ENCODE results near the gene GRB10.

GRB10 gene

DNA sequence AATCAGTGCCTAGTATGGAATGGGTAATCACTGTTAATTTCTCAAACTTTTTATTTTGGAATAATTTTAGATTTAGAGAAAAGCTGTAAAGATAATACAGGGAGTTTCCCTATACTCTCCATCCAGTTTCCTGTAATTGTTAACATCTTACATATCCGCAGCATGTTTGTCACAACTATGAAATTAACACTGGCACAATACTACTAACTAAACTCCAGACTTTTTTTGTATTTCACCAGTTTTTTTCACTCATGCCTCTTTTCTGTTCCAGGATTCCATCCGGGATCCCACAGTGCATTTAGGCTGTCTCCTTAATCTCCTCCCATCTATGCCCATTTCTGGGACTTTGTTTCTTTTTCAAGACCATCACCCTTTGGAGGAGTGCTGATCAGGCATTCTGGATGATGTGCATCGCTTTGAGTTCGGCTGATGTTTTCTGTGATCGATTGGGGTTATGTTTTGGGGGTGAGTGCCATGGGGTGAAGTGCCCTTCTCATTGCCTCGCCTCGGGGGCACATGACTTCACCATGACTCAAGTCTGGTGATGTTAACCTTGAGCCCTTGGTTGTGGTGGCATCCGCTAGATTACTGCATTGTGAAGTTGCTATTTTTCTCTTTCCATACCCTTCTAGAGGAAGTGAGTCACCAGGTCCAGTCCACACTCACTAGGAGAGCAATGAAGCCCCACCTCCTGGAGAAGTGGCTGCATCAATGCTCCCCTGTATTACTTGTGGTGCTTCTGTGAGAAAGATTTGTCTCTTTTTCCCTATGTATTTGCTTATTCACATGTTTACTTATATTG lies 43.9 kb upstream of the GRB10 start:
- no peak overlapping the region for H2AFZ ChIP-seq (ENCODE audit: low read depth)
- no peaks in the 10 kb centered on the region for H3K27me3 ChIP-seq (ENCODE audit: insufficient read depth, low read depth)
- H3K4me2 ChIP-seq: no peak overlapping the region
- no peak overlapping the region for H3K9ac ChIP-seq
- H3K36me3 ChIP-seq (ENCODE audit: insufficient read depth): no peaks in the 10 kb centered on the region
- H4K20me1 ChIP-seq (ENCODE audit: insufficient read depth): no peaks in the 10 kb centered on the region
- no peaks in the 10 kb centered on the region for H3K4me1 ChIP-seq (ENCODE audit: low read depth, poor library complexity, severe bottlenecking)
- H3K4me3 ChIP-seq (IDR thresholded peaks at IDR 0.05; ENCODE audit: insufficient read depth, low read depth, low read length): no peak overlapping the region
- no peaks in the 10 kb centered on the region for H3K79me2 ChIP-seq (ENCODE audit: insufficient read depth, low read depth)
- no peak overlapping the region for H3K27ac ChIP-seq
- TF ChIP-seq, protein P1, sequence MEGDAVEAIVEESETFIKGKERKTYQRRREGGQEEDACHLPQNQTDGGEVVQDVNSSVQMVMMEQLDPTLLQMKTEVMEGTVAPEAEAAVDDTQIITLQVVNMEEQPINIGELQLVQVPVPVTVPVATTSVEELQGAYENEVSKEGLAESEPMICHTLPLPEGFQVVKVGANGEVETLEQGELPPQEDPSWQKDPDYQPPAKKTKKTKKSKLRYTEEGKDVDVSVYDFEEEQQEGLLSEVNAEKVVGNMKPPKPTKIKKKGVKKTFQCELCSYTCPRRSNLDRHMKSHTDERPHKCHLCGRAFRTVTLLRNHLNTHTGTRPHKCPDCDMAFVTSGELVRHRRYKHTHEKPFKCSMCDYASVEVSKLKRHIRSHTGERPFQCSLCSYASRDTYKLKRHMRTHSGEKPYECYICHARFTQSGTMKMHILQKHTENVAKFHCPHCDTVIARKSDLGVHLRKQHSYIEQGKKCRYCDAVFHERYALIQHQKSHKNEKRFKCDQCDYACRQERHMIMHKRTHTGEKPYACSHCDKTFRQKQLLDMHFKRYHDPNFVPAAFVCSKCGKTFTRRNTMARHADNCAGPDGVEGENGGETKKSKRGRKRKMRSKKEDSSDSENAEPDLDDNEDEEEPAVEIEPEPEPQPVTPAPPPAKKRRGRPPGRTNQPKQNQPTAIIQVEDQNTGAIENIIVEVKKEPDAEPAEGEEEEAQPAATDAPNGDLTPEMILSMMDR (conservative IDR thresholded peaks at IDR 0.05; ENCODE audit: low read depth, low read length): no peak

DNA sequence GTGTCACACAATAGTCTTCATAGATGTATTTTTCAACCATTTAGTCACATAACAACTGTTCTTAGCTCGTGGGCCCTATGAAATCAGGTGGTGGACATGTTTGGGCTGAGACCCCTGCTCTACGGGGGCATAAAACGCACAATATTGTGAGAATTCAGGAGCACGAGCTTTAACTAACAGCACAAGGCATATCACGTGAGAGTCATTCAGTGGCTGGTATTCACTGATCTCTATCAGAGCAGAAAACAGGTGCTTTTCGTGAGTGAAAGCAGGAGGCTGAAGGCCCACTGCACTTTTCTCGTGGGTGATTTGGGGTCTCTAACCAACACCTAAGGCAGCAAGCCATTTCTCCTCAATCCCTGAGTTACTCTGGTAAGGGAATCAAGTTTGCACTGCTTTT lies 42.8 kb upstream of the GRB10 start:
- Histone ChIP-seq H3K4me1 (ENCODE audit: low read depth, poor library complexity, severe bottlenecking) (no peaks in the 10 kb centered on the region), H3K36me3 (ENCODE audit: insufficient read depth) (no peaks in the 10 kb centered on the region), H2AFZ (ENCODE audit: low read depth) (no peak overlapping the region), H3K27me3 (ENCODE audit: insufficient read depth, low read depth) (no peaks in the 10 kb centered on the region), H3K9ac (no peak overlapping the region), H3K79me2 (ENCODE audit: insufficient read depth, low read depth) (no peaks in the 10 kb centered on the region), H3K27ac (no peak overlapping the region), H3K4me3 (IDR thresholded peaks at IDR 0.05; ENCODE audit: insufficient read depth, low read depth, low read length) (no peak overlapping the region), H3K4me2 (no peak overlapping the region), H4K20me1 (ENCODE audit: insufficient read depth) (no peaks in the 10 kb centered on the region)
- TF ChIP-seq, protein P1 (conservative IDR thresholded peaks at IDR 0.05; ENCODE audit: low read depth, low read length): no peak

DNA sequence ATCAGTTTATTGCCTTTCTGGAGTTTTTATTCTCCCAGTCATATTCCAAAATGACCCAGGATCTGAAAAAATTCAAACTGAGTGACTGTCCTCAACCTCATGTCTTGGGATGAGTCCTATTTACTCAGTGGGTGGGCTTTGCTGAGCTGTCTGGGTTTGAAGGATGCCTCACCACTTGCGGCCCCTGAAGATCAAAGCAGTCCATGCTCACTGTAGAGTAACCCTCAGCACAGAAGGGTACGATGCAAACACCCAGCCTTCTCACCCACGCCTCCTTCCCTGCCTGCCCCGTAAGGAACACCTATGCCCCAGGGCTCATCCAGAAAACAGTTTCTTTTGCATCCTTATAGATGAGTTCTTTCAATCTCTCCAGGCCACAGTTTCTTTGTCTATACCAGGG lies 42.2 kb upstream of the GRB10 start:
- Histone ChIP-seq H3K4me2 (no peak overlapping the region), H3K4me1 (ENCODE audit: low read depth, poor library complexity, severe bottlenecking) (no peaks in the 10 kb centered on the region), H3K36me3 (ENCODE audit: insufficient read depth) (no peaks in the 10 kb centered on the region), H3K27ac (no peak overlapping the region), H3K79me2 (ENCODE audit: insufficient read depth, low read depth) (no peaks in the 10 kb centered on the region), H3K27me3 (ENCODE audit: insufficient read depth, low read depth) (no peaks in the 10 kb centered on the region), H2AFZ (ENCODE audit: low read depth) (no peak overlapping the region), H3K9ac (no peak overlapping the region), H3K4me3 (IDR thresholded peaks at IDR 0.05; ENCODE audit: insufficient read depth, low read depth, low read length) (no peak overlapping the region), H4K20me1 (ENCODE audit: insufficient read depth) (no peaks in the 10 kb centered on the region)
- TF ChIP-seq, protein P1 (conservative IDR thresholded peaks at IDR 0.05; ENCODE audit: low read depth, low read length): no peak

DNA sequence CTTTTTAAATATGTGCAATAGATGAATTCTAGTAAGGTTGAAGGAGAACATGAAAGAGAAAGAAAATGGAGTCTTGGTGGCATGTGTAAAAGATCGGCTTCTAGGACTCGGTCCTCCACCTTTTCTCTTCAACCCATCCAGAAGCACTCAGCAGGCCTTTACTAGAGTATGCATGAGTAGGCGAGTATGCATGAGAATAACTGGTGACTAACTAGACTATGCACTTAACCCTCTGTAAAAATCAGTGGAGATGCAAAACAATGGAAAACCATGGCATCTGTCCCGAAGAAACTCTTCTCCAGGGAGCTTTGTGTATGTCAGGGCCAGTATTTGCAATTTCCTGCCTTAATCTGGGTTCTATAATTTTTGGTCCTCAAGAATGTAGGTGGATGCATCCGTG lies 40.0 kb upstream of the GRB10 start:
- TF ChIP-seq, protein P1 (conservative IDR thresholded peaks at IDR 0.05; ENCODE audit: low read depth, low read length): no peak
- Histone ChIP-seq H3K4me2 (no peak overlapping the region), H3K9ac (no peak overlapping the region), H3K79me2 (ENCODE audit: insufficient read depth, low read depth) (no peaks in the 10 kb centered on the region), H3K27me3 (ENCODE audit: insufficient read depth, low read depth) (no peaks in the 10 kb centered on the region), H3K4me3 (IDR thresholded peaks at IDR 0.05; ENCODE audit: insufficient read depth, low read depth, low read length) (no peak overlapping the region), H3K4me1 (ENCODE audit: low read depth, poor library complexity, severe bottlenecking) (no peaks in the 10 kb centered on the region), H2AFZ (ENCODE audit: low read depth) (no peak overlapping the region), H4K20me1 (ENCODE audit: insufficient read depth) (no peaks in the 10 kb centered on the region), H3K36me3 (ENCODE audit: insufficient read depth) (no peaks in the 10 kb centered on the region), H3K27ac (no peak overlapping the region)
